HG02798 (cell line): ENCODE results near the gene GRHL1.

Source experiments
- ATAC-seq: cut with Tn5 transposase; IDR thresholded peaks from one replicate; pipeline ENCODE4 v1.9.1; 2021; ENCODE audit warnings: mild to moderate bottlenecking; ENCODE audit not compliant: unreplicated experiment, poor library complexity

GRHL1 gene

DNA sequence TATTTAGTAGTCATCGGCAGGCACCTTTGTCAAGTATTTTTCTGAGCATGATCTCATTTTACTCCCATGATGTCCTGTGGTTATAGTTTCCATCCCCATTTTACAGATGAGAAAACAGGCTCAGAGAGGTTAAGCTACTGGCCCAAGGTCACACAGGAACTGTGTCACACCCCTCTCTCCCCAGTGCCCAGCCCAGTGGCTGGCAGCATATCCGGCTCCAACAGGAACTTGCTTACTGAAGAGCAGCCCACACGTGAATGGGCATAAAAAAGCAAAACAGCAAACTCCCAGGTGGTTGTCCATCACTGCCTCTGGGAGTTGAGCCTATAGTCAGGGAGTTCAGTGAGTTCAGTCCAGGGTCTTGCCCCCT, 83.5 kb downstream of the GRHL1 start:
- ATAC-seq: no peak

DNA sequence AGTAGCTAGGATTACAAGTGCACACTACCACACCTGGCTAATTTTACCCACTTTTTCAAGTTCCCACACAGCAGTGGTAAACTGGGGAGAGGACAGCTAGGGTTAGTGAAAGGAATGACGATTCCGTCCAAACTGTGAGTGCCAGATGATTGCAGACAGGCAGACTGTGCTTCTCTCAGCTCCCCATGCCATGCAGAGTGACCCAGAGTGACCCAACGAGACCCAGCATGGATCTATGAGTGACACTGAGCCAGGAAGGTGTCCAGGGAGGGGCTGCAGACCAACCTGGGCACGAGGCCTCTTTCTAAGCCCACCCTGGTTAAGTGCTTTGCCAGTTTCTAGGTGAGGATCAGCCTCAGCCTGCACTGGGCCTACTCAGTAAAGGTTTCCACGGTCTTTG, 84.1 kb downstream of the GRHL1 start:
- ATAC-seq: peak; percentile 6

DNA sequence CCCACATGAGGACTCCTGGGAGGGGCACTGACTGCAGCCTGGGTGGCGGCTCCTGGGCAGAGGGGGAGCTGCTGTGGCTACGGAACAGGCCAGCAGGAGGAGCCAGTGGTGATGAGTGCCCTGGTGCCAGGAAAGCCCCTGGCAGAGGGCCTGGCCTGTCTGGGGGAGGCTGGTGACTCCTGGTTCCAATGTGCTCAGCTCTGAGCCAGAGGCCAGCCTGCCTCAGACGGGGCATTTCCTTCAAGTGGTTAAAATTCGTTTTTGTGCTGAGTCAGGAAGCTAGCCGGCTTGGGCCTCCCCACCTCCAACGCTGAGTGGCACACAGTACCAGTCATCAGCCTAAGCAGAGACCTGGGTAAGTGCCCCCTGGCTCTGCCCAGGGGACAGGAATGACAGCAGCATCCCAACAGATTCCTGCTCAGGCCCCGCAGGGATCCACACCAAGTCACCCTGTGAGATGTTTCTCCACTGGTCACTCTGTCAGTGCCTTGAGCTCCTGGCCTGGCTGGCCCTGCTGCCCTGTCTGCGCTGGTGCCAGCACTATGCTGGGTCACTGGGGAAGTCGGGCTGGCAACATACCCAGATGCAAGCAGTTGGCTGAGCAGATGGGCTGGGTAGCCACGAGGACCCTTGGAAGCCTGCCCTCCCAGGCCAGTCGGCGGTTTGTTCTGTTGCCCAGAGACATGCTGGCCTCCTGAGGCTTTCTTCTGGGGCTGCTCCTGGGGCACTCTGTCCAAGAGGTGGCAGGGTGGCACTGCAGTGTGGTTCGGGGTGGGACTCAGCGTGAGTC, 84.8 kb downstream of the GRHL1 start:
- ATAC-seq: peak; percentile 50

DNA sequence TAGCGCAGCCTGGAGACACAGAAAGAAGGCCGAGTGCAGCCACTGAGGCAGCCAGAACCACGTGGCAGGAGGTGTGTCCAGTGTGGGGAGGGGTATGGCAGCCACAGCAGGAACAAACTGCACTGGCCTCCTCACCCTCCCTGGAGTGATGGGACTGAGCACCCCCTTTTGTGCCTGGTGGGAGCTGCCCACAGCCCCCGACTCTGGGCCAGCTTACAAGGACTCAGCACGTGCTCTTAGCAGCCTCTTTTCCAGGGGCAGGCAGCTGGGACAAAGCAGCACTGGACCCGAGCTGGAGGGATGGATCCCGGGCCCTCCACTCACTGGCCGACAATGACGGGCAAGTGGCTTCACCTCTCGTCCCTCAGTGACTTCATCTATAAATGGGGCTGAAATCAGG, 86.6 kb downstream of the GRHL1 start:
- ATAC-seq: no peak

DNA sequence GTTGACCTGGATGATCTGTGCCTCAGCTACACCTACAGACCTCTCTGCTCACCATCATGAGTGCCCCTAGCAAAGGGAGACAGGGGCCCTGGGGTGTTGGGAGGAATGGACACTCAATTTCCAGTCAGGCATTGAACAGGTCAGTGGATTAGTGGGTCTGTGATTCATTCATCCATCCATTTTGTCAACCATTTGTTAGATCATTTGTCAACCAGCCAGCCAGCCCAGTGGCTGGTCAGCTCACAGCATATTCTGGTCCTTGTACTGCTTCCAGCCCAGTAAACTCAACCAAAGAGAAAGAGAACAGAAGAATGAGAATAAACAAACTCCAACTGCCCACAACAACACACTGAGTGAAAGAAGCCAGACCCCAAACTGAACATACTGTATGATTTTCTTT, 87.2 kb downstream of the GRHL1 start:
- ATAC-seq: no peak

DNA sequence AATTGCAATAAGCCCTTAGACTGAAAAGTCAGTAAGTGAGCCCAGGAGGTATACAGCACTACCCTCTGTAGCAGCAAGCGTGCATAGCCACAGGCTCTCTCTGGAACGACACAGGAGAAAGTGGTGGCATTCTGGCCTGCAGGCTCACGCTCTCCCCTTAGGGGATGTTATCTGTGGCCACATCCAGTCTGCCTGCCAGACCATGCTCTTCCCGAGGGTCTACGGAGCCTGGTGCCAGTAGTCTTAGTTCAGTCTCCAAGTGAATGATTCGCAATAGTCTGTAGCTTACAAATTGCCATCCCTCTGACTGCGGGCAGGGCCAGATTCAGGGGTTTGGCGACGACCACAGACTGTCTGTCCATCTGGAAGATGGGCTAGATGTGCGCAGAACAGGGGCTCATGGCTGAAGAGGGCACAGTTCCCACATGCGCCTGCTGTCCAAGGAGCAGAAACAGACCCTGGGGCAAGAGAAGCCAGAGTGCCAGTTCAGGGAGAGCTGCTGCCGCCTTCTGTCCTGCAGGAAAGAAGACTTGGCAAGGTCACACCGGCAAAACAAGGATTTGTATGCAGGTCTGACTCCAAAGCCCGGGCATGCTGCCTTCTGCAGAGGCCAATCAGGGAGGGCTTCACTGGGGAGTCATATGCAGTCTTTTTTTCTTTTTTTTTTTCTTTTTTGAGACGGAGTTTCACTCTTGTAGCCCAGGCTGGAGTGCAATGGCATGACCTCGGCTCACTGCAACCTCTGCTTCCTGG, 88.3 kb downstream of the GRHL1 start:
- ATAC-seq: no peak

DNA sequence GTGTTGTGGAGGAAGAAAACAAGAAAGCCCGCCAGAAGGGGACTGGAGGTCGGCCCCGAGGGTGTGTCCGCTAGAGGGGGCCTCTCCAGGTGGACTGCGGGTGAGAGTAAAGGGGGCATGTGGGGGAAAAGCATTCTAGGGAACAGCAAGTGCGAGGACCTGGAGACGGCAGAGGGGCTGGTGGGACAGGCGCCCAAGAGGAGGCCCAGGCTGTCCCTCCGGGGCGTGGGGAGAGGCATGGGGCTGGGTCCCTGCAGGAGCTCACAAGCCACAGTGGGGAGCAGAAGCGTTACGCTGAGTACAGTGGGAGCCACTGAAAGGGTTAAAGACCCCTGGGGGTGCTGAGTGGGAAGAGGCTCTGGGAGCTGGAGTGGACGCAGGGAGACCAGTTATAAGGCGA, 90.2 kb downstream of the GRHL1 start:
- ATAC-seq: no peak

DNA sequence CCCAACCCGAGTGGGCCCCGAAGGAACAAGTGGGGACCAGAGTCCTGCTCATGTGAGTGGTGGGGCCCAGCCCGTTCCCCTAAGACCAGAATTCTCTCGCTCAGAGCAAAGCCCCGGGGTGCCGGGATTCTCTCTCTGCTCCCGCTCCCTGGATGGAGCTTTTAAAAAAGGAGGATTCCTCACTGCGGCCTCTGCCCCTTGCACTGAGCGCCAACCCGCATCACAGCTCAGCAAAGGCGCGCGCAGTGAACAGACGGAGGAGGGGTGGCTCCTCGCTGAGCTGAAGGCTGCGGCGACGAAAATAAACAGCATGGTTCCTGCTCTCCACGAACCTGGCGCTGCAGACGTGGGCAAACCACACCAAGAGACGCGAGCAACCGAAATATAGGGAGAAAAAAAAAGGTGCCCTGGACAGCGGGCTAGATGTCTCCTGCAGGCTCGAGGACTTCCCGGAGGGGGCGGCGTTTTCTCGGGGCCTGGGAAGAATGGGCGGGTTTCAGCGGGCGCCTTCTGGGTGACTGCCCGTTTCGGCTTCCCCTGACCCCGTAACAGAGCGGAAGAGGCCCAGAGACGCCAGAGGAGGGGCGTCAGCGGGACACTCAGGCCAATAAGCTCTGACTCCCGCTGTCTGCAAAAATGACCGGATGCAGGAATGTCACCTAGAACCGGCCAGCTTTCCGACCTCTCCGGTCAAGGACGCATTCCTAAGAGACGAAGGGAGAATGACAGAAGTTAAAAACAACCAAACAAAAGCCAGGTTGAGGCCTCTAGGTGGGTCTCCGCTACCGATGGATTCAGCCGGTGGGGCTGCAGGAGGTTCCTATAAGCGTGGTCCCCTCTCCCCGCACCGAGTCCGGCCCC, 91.0 kb downstream of the GRHL1 start:
- ATAC-seq: no peak

DNA sequence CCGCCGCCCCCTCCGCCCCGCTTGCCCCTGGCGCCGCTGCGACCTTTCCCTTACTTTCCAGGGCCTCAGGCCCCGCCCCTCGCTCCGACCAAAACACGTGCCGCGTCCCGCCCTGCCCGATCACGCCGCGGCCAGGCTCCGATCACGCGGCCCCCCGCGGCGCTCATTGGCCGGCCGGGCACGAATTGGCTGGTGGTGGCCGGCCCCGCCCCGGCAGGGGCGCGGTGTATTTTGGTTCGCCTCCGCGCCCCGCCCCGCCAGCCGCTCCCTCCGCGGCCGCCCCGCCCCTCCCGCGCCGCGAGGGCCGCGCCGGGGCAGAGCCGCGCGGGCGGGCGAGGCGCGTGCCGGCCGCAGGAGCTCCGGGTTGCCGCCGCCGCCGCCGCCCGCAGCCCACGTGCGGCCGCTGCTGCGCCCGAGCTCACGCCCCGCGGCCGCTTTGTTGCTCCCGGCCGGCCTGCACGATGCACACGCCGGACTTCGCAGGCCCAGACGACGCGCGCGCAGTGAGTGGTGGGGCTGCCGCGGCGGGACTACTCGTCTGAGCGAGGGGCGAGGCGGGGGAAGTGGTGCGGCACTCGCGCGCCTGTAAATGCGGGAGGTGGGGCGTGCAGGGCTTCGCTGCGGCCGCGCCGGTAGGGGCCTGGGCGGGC, 91.9 kb downstream of the GRHL1 start, which contains the start of gene KLF11:
KLF11 (plus strand) TSS at position 295 of the 650 bp plus-strand sequence; CDS start at position 462, 167 bp downstream.
- peak; percentile 74 for ATAC-seq

DNA sequence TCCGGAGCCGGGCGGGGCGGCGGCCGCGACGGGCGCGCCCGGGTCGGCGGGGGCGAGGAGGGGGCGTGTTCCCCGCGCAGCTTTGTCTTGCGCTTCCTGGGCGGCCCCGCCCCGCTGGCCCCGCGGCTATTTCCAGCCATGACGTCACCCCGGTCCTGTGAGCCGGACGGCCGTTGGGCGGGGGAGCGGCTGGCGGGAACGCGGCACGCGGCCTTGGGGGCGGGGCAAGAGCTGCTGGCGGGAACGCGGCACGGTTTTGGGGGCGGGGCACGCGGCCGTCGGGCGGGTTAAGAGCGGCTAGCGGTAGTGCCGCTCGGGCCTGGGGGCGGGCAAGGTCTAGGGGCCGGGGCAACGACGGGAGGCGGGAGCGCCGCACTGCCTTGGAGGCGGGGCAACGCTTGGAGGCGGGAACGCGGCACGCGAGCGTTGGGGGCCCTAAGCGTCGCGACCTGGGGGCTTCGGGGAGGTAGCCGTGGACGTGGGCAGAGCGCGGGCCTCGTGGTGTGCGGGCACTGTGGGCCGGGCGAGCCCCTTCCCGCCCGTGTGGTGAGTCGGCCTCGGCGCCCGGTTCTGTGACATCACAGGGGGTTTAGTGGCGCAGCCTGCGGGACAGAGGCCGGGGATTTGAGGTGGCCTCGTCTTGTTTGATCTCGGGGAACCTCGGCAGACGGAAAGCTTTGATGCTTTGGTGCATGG, 92.6 kb downstream of the GRHL1 start:
- ATAC-seq: peak; percentile 72

DNA sequence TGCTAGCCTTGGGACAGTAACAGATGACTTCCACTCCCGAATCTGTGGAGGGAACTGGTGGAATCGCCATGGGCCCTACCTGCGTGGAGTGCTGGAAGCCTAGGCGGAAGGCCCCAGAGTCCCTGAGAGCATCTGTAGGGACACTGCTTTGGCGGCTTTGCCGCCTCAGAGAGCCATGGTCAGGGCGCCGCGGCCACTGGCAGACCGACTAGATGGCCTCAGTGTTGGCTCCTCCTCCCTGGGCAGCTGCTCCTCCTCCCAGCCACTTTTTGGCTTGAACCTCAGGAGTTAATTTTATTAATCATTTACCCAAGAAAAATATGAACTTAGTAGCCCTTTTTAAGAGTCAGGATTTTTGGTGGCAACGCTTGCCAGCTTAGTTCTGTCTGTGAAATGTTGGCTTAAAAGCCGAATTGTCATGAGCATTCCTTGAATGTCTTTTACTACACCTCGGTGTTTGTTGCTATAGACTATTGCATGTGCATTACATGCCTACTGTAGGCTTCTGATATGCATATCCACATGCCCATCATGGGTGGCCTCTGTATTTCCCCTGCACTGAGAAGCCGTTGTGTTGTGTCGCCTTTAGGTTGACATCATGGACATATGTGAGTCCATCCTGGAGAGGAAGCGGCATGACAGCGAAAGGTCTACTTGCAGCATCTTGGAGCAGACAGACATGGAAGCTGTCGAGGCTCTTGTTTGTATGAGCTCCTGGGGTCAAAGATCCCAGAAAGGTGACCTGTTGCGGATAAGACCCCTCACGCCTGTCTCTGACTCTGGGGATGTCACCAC, 94.3 kb downstream of the GRHL1 start:
- ATAC-seq: no peak

DNA sequence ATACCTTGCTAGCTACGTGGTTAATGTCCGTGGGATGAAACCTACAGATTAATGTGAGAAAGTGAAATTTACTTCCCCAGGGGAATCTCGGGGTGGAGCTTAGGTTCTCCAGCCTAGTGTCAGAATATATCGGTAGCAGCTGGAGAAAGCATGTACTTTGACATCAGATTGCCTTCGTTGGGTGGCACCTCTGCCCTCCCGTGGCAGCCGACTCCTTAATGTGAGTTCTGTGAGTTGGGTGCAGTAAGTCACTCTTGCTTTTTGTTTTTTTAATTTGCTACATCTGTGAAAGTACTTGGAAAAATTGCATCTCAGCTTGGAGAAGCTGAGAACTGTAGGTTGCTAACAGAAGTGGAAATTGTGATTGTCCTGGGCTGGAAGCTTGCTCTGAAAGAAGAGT, 95.4 kb downstream of the GRHL1 start:
- no peak for ATAC-seq

DNA sequence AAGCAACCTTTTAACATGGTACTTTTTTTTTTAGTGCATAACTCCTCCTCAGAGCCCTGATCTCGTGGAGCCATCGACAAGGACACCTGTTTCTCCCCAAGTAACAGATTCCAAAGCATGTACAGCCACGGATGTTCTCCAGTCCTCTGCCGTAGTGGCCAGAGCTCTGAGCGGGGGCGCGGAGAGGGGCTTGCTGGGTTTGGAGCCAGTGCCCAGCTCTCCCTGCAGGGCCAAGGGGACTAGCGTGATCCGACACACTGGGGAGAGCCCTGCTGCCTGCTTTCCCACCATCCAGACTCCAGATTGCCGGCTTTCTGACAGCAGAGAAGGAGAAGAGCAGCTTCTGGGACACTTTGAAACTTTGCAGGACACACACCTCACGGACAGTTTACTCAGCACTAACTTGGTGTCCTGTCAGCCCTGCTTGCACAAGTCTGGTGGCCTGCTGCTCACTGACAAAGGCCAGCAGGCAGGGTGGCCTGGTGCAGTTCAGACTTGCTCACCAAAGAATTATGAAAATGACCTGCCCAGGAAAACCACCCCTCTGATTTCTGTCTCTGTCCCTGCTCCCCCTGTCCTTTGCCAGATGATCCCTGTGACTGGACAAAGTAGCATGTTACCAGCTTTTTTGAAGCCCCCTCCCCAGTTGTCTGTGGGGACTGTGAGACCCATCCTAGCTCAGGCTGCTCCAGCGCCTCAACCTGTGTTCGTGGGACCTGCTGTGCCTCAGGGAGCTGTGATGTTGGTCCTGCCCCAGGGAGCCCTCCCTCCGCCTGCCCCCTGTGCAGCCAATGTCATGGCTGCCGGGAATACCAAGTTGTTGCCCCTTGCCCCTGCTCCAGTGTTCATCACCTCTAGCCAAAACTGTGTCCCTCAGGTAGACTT, 96.4 kb downstream of the GRHL1 start:
- no peak for ATAC-seq

DNA sequence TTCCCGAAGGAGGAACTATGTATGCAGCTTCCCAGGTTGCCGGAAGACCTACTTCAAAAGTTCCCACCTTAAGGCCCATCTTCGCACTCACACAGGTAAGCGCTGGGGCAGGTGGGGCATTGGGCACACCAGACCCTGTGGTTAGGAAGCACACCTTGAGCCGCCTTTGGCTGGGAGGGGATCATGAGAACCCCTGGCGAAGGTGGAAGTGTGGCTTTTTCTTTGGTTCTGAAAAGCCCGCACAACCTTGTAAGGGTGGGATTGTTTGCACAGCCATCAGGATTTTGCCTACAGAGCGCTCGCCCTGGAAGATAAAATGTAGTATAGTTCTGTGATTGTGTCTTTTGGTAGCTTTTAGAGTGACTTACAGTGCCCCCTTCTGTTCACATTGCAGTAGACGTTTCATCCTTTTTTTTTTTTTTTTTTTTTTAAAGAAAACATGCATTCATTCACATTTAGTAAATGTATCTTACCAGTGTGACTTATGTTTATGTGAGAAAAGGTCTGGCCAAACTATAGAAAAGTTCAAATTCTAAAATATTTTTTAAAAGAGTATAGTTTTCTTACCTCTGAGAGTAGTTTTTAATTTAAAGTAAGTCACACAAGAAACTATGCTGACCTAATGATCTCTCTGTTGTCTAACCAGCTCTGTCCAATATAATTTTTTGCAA, 97.1 kb downstream of the GRHL1 start:
- ATAC-seq: no peak
